ENCODE measurements around the gene CRYBA2.

- TF ChIP-seq EZH2 (IDR thresholded peaks at IDR 0.05): no peak
- no peak for TF ChIP-seq CTCF (IDR thresholded peaks at IDR 0.05 in 2 of 3, conservative IDR thresholded peaks at IDR 0.05 in 1 of 3; ENCODE audit: borderline replicate concordance in 1 of 3, insufficient read depth in 1 of 3, low read depth in 2 of 3, low read length in 2 of 3)
- no peak for TF ChIP-seq POLR2A (IDR thresholded peaks at IDR 0.05; ENCODE audit: borderline replicate concordance, extremely low read depth, insufficient read depth, insufficient read length)
- TF ChIP-seq SRF (IDR thresholded peaks at IDR 0.05; ENCODE audit: low read depth): no peak
- no peak for TF ChIP-seq JUND (IDR thresholded peaks at IDR 0.05)
- no peak for TF ChIP-seq POLR2AphosphoS5 (IDR thresholded peaks at IDR 0.05; ENCODE audit: low read depth, low read length)
Measured at GRCh38 chr2:219028141-219028540, 34.9 kb upstream of the CRYBA2 start.

All from HCT116 (cell line).